GM19351 (cell line): Measurements from ENCODE around the gene IGFBP2.

Experiments
- ATAC-seq: cut with Tn5 transposase; IDR thresholded peaks from one replicate; pipeline ENCODE4 v1.9.1; 2021; ENCODE audit warnings: mild to moderate bottlenecking, moderate library complexity; ENCODE audit not compliant: unreplicated experiment

IGFBP2 gene

GRCh38 chr2:216698895-216699294, 65.7 kb downstream of the IGFBP2 start:
- peak; percentile 73 for ATAC-seq

- ATAC-seq: no peak
These were observed 66.9 kb downstream of the IGFBP2 start for GRCh38 chr2:216700088-216700567.

DNA sequence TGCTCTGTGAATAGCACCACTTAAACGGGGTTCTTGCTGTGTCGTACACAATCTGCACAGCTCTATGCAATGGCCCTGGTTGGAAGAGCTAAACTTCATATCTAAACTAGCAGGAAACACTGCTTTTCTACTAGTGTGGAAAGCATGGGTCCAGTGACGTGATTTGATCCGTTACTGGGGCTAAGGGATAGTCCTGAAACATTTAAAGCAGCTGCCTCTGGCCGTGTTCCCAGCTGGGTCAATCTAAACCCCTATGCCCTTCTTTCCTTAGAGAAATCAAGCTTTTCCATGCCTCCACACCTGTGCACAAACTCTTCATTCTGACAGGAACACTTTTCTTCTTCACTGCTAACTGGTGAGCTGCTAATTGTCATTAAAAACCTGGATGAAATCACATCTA, 67.6 kb downstream of the IGFBP2 start:
- no peak for ATAC-seq

DNA sequence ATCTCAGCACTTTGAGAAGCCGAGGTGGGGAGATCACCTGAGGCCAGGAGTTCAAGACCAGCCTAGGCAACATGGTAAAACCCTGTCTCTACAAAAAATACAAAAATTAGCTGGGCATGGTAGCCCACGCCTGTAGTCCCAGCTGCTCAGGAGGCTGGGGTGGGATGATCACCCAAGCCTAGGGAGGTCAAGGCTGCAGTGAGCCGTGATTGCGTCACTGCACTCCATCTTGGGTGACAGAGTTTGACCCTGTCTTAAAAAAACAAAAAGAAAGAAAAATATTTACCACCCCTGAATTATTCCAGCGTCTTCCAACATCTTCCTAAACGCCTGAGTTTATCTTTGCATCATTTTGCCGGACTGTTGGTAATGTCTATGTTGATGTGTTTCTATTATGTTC, 68.3 kb downstream of the IGFBP2 start:
- ATAC-seq: no peak

- no peak for ATAC-seq
These were observed 69.5 kb downstream of the IGFBP2 start for GRCh38 chr2:216702756-216703155.

GRCh38 chr2:216710551-216711301, 77.5 kb downstream of the IGFBP2 start:
- no peak for ATAC-seq

- no peak for ATAC-seq
These were observed 78.1 kb downstream of the IGFBP2 start for GRCh38 chr2:216711348-216711747.

GRCh38 chr2:216713691-216714336, 80.6 kb downstream of the IGFBP2 start:
- no peak for ATAC-seq
